HepG2 (cell line): ENCODE data around the gene RPH3AL. TPM values are rescaled to one million over a fixed set of nuclear protein-coding genes. Genes with fewer than 3 reads are reported as not detected.

Source experiments
- ATAC-seq: fragments of 200-7000 bp; cut with Tn5 transposase; 3 replicates; pipeline ENCODE4 v1.9.1; 2020; ENCODE audit warnings: mild to moderate bottlenecking, moderate library complexity
- BruUV-seq: library from RNA; stranded (reverse); fragments of 400-500 nt; replicated peaks from 2 replicates; lab custom pipeline; 2021; lab: Mats Ljungman, UMichigan
- CTCF ChIA-PET: fragments of 300-600 bp; formaldehyde crosslinking; extraction: SDS; loops from one replicate; lab custom pipeline; 2021; ENCODE audit warnings: low total read pairs, inconsistent platforms, low intra/inter-chr PET ratio; lab: Yijun Ruan, JAX
- POLR2A ChIA-PET: fragments of 350-600 bp; sonication (Branson Sonifier 250); formaldehyde crosslinking; loops from one replicate; lab custom pipeline; 2020; ENCODE audit warnings: antibody characterized with exemption, inconsistent platforms; lab: Yijun Ruan, JAX
- DNase-seq: peaks from one replicate; pipeline ENCODE4 v3.0.0-alpha.2; 2015; ENCODE audit warnings: low spot score
- FAIRE-seq: peaks from 3 replicates; lab custom pipeline; 2011; peaks lifted over from hg19 to GRCh38; lab: Jason Lieb, UNC
- H2AFZ ChIP-seq: one replicate; pipeline ENCODE4 v1.6.1; 2011; ENCODE audit warnings: low read length, inconsistent platforms
- H3K27ac ChIP-seq: fragments of 300-600 bp; 3 replicates; pipeline ENCODE4 v1.8.0; 2011; ENCODE audit warnings: mixed run types, mild to moderate bottlenecking, mixed read lengths, low read length, inconsistent platforms; ENCODE audit not compliant: insufficient read depth; ENCODE audit errors: extremely low read length
- H3K27me3 ChIP-seq, 2 experiments: fragments of 200-600 bp in 1 of 2; 2 replicates in 1 of 2; 3 replicates in 1 of 2; pipeline versions ENCODE4 v1.6.0 to v1.8.0; 2011; ENCODE audit warnings: low read length in 2 of 2, mild to moderate bottlenecking in 2 of 2, moderate library complexity in 2 of 2, inconsistent platforms in 1 of 2; ENCODE audit not compliant: insufficient read depth in 2 of 2, control insufficient read depth in 1 of 2
- H3K36me3 ChIP-seq, 2 experiments: fragments of 200-600 bp in 1 of 2; replicated peaks in 1 of 2; 2 replicates in 1 of 2; 3 replicates in 1 of 2; pipeline versions ENCODE4 v1.5.1 to v1.8.0; 2011; ENCODE audit warnings: low read length in 2 of 2, inconsistent platforms in 1 of 2; ENCODE audit not compliant: insufficient read depth in 2 of 2, control insufficient read depth in 1 of 2
- H3K4me1 ChIP-seq: 2 replicates; pipeline ENCODE4 v1.5.1; 2012; ENCODE audit warnings: low read length, inconsistent platforms; ENCODE audit not compliant: insufficient read depth
- H3K4me2 ChIP-seq: 2 replicates; pipeline ENCODE4 v1.6.0; 2011; ENCODE audit warnings: low read depth, low read length, inconsistent platforms
- H3K4me3 ChIP-seq, 3 experiments: fragments of 200-600 bp in 1 of 3; sonication (generic), shearing (Covaris generic) in 1 of 3; replicated peaks in 1 of 3; 2 replicates each; pipeline ENCODE4 v1.5.1; 2011 to 2016; ENCODE audit warnings: low read length in 3 of 3, inconsistent platforms in 2 of 3, low read depth in 2 of 3, mild to moderate bottlenecking in 2 of 3, control low read depth in 1 of 3, mixed read lengths in 1 of 3; ENCODE audit not compliant: insufficient read depth in 1 of 3
- H3K79me2 ChIP-seq: one replicate; pipeline ENCODE4 v1.6.1; 2011; ENCODE audit warnings: low read length, inconsistent platforms; ENCODE audit not compliant: insufficient read depth
- H3K9ac ChIP-seq: 2 replicates; pipeline ENCODE4 v1.6.0; 2011; ENCODE audit warnings: mild to moderate bottlenecking, low read depth, low read length, inconsistent platforms; ENCODE audit not compliant: insufficient read depth
- H3K9me3 ChIP-seq: 2 replicates; pipeline ENCODE4 v1.5.1; 2012; ENCODE audit warnings: mild to moderate bottlenecking, low read length
- H4K20me1 ChIP-seq: 2 replicates; pipeline ENCODE4 v1.6.0; 2011; ENCODE audit warnings: inconsistent platforms, mild to moderate bottlenecking, low read length, moderate library complexity; ENCODE audit not compliant: insufficient read depth
- NR2F1 ChIP-seq, 2 experiments: fragments of 450-650 bp in 1 of 2; formaldehyde crosslinking in 1 of 2; IDR thresholded peaks; 2 replicates each; pipeline versions ENCODE4 v1.5.0 to v1.6.1; 2016 to 2020; ENCODE audit warnings: mild to moderate bottlenecking in 1 of 2, missing compliant biosample characterization in 1 of 2, missing genetic modification reagents in 1 of 2, moderate library complexity in 1 of 2
- ZNF468 ChIP-seq: sonication (generic); formaldehyde crosslinking; IDR thresholded peaks from 2 replicates; pipeline ENCODE4 v1.8.0; 2022; ENCODE audit warnings: mild to moderate bottlenecking, moderate library complexity, missing genetic modification reagents
- ZSCAN12 ChIP-seq: sonication (generic); formaldehyde crosslinking; IDR thresholded peaks from 2 replicates; pipeline ENCODE4 v1.9.0; 2021; ENCODE audit warnings: mild to moderate bottlenecking, missing genetic modification reagents
- WGBS: methylation state at CpG from one replicate; pipeline ENCODE4 v1.1.6; 2017; ENCODE audit warnings: low lambda C conversion rate; 5-methylcytosine and 5-hydroxymethylcytosine counted together
- in situ Hi-C: cut with HindIII; loops from 2 replicates; pipeline ENCODE4 v1.10.0; 2017; ENCODE audit warnings: low pct_unique_long_range_greater_than_20kb; ENCODE audit not compliant: extremely low pct_ligation_motif_present
- intact Hi-C: fragments of 100-400 bp; cut with micrococcal nuclease; formaldehyde crosslinking; loops from one replicate; pipeline ENCODE4 v1.10.0; 2022; ENCODE audit not compliant: unreplicated experiment
- polyA plus RNA-seq, 8 experiments: library from polyadenylated mRNA; depleted of rRNA in 3 of 8; stranded (reverse) in 7 of 8; unstranded in 1 of 8; fragments of >200 nt; fragmentation: Illumina TruSeq in 4 of 8; extraction: Trizol in 4 of 8; gene quantifications; 2 replicates each; pipeline versions ENCODE4 v1.2.1 to v1.2.3, GENCODE V29; 2011 to 2016; ENCODE audit warnings: low read depth in 4 of 8, missing spikeins in 1 of 8, mixed read lengths in 1 of 8; ENCODE audit not compliant: insufficient read depth in 1 of 8
- total RNA-seq, 5 experiments: library from RNA; depleted of rRNA; stranded (reverse); fragments of >200 nt; fragmentation: Illumina TruSeq; extraction: Trizol; gene quantifications; 2 replicates each; pipeline ENCODE4 v1.2.3, GENCODE V29; 2016; ENCODE audit warnings: low read depth in 1 of 5
- TF ChIP-seq, protein P1 (sequence below): IDR thresholded peaks from 2 replicates; pipeline ENCODE4 v1.6.1; 2012; ENCODE audit warnings: low read length, improper control_type of control experiment
- TF ChIP-seq, protein P2 (sequence below): sonication (generic); formaldehyde crosslinking; conservative IDR thresholded peaks from 2 replicates; pipeline ENCODE4 v1.4.0; 2020; ENCODE audit warnings: missing genetic modification reagents
- TF ChIP-seq, protein P3 (sequence below): sonication (generic); formaldehyde crosslinking; IDR thresholded peaks from 2 replicates; pipeline ENCODE4 v1.8.0; 2022; ENCODE audit warnings: missing genetic modification reagents, mild to moderate bottlenecking, inconsistent platforms, borderline replicate concordance
- TF ChIP-seq, protein P4 (sequence below): sonication (generic); formaldehyde crosslinking; IDR thresholded peaks from 2 replicates; pipeline ENCODE4 v1.4.0; 2020; ENCODE audit warnings: missing genetic modification reagents

The RPH3AL gene
- total and polyA plus RNA-seq, 2 of the 13 experiments (the other 11 are each of a cell fraction or from before 2014, with no cell fraction given), result 7.8 to 16.4 TPM

DNA sequence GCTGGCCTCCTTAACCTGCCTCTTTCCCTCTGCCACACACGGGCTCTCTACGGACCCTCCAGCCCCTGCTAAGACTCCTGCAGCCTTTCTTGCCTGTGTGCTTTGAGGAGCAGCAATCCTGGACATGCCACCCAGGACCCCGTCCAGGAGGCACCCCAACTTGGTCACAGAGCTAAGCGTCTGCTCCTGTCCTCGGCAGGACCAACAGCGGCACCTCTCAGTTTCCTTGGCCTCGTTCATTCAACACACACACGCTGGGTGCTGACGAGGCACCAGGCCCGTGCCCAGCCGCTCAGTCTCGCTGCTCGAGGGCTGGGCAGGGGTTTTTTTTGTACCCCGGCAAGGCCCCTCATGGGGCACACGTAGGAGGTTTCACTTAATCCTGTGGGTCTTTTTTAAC, 15.2 kb downstream of the RPH3AL start (continued):
- TF ChIP-seq, protein P1, sequence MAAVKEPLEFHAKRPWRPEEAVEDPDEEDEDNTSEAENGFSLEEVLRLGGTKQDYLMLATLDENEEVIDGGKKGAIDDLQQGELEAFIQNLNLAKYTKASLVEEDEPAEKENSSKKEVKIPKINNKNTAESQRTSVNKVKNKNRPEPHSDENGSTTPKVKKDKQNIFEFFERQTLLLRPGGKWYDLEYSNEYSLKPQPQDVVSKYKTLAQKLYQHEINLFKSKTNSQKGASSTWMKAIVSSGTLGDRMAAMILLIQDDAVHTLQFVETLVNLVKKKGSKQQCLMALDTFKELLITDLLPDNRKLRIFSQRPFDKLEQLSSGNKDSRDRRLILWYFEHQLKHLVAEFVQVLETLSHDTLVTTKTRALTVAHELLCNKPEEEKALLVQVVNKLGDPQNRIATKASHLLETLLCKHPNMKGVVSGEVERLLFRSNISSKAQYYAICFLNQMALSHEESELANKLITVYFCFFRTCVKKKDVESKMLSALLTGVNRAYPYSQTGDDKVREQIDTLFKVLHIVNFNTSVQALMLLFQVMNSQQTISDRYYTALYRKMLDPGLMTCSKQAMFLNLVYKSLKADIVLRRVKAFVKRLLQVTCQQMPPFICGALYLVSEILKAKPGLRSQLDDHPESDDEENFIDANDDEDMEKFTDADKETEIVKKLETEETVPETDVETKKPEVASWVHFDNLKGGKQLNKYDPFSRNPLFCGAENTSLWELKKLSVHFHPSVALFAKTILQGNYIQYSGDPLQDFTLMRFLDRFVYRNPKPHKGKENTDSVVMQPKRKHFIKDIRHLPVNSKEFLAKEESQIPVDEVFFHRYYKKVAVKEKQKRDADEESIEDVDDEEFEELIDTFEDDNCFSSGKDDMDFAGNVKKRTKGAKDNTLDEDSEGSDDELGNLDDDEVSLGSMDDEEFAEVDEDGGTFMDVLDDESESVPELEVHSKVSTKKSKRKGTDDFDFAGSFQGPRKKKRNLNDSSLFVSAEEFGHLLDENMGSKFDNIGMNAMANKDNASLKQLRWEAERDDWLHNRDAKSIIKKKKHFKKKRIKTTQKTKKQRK, result no peak
- TF ChIP-seq ZNF468 (CRISPR knock-in tag), result no peak

DNA sequence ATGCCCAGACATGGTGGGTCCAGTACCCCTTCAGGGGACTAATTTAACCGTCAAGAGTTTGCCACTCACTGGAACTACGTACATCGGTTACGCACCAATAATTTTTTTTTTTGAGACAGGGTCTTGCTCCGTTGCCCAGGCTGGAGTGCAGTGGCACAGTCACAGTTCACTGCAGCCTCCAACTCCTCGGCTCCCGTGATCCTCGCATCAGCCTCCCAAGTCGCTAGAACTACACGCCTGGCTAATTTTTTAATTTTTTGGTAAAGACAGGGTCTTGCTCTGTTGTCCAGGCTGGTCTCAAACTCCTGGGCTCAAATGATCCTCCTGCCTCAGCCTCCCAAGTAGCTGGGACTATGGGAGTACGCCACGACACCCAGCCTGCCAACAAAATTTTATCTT, 15.6 kb downstream of the RPH3AL start:
- DNase-seq (no peak), FAIRE-seq (no peak), ATAC-seq (no peak)
- Histone ChIP-seq H2AFZ (no peak overlapping the region), H3K79me2 (peaks cover 25% of the 10 kb centered on the region), H3K4me3 (no peak overlapping the region), H3K4me2 (no peak overlapping the region), H3K36me3 (peaks cover 2 to 6% of the 10 kb centered on the region in 2 experiments; a peak in 2 of 5 replicates), H3K27ac (no peak overlapping the region), H3K9me3 (no peaks in the 10 kb centered on the region), H3K4me1 (peaks cover 21% of the 10 kb centered on the region), H4K20me1 (peaks cover 10% of the 10 kb centered on the region), H3K9ac (no peak overlapping the region), H3K27me3 (no peaks in the 10 kb centered on the region)
- intact Hi-C loops (no loop called here), in situ Hi-C loops (no loop called here)
- CTCF ChIA-PET, result no interaction called here
- WGBS, result 98% methylated on average over 12 of the region's 12 CpGs
- BruUV-seq, result no TSS peak
- POLR2A ChIA-PET, result no interaction called here
- no peak for TF ChIP-seq ZSCAN12
- TF ChIP-seq, protein P2, sequence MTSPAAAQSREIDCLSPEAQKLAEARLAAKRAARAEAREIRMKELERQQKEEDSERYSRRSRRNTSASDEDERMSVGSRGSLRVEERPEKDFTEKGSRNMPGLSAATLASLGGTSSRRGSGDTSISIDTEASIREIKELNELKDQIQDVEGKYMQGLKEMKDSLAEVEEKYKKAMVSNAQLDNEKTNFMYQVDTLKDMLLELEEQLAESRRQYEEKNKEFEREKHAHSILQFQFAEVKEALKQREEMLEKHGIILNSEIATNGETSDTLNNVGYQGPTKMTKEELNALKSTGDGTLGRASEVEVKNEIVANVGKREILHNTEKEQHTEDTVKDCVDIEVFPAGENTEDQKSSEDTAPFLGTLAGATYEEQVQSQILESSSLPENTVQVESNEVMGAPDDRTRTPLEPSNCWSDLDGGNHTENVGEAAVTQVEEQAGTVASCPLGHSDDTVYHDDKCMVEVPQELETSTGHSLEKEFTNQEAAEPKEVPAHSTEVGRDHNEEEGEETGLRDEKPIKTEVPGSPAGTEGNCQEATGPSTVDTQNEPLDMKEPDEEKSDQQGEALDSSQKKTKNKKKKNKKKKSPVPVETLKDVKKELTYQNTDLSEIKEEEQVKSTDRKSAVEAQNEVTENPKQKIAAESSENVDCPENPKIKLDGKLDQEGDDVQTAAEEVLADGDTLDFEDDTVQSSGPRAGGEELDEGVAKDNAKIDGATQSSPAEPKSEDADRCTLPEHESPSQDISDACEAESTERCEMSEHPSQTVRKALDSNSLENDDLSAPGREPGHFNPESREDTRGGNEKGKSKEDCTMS (CRISPR knock-in tag), result no peak
- TF ChIP-seq, protein P3, sequence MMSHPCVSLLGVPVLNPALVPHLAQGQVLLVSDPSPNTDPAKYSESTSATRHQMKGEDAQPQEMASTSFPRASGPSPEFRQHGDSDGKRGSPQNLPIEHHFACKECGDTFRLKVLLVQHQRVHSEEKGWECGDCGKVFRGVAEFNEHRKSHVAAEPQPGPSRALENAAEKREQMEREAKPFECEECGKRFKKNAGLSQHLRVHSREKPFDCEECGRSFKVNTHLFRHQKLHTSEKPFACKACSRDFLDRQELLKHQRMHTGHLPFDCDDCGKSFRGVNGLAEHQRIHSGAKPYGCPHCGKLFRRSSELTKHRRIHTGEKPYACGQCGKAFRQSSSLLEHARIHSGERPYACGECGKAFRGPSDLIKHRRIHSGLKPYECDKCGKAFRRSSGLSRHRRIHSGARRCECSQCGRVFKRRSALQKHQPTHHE (CRISPR knock-in tag), result no peak
- TF ChIP-seq NR2F1 (CRISPR knock-in tag; IDR thresholded peaks at IDR 0.05), result no peak
- TF ChIP-seq, protein P4, sequence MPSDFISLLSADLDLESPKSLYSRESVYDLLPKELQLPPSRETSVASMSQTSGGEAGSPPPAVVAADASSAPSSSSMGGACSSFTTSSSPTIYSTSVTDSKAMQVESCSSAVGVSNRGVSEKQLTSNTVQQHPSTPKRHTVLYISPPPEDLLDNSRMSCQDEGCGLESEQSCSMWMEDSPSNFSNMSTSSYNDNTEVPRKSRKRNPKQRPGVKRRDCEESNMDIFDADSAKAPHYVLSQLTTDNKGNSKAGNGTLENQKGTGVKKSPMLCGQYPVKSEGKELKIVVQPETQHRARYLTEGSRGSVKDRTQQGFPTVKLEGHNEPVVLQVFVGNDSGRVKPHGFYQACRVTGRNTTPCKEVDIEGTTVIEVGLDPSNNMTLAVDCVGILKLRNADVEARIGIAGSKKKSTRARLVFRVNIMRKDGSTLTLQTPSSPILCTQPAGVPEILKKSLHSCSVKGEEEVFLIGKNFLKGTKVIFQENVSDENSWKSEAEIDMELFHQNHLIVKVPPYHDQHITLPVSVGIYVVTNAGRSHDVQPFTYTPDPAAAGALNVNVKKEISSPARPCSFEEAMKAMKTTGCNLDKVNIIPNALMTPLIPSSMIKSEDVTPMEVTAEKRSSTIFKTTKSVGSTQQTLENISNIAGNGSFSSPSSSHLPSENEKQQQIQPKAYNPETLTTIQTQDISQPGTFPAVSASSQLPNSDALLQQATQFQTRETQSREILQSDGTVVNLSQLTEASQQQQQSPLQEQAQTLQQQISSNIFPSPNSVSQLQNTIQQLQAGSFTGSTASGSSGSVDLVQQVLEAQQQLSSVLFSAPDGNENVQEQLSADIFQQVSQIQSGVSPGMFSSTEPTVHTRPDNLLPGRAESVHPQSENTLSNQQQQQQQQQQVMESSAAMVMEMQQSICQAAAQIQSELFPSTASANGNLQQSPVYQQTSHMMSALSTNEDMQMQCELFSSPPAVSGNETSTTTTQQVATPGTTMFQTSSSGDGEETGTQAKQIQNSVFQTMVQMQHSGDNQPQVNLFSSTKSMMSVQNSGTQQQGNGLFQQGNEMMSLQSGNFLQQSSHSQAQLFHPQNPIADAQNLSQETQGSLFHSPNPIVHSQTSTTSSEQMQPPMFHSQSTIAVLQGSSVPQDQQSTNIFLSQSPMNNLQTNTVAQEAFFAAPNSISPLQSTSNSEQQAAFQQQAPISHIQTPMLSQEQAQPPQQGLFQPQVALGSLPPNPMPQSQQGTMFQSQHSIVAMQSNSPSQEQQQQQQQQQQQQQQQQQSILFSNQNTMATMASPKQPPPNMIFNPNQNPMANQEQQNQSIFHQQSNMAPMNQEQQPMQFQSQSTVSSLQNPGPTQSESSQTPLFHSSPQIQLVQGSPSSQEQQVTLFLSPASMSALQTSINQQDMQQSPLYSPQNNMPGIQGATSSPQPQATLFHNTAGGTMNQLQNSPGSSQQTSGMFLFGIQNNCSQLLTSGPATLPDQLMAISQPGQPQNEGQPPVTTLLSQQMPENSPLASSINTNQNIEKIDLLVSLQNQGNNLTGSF (CRISPR knock-in tag), result no peak
